ENCODE data around the gene LGR5. TPM values are rescaled to one million over a fixed set of nuclear protein-coding genes. Genes with fewer than 3 reads are reported as not detected.

Gene LGR5
- total and polyA plus RNA-seq, 2 of the 4 experiments (the other 2 are of a cell fraction): not detected

DNA sequence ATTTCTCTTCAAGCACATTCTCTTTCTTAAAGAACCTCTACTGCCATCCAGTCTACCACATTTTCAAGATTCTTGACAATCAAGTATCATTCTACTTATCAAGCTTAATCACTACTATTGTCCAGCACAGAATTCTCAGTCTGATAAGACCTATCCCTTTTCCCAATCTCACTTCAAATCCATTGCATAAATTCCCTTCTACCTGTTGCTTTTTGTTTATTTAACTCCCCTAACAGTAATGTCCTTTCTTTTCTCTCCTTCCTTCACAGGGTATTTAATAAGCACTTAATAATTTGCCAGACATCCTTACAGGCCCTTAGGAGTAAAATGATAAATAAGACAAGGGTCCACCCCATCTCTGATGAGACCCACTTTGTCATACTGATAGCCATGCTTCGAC, 182.3 kb downstream of the LGR5 start:
- Histone ChIP-seq H3K4me2 (ENCODE audit: low read depth, low read length) (no peak overlapping the region), H3K4me1 (ENCODE audit: control insufficient read depth, insufficient read depth, low read length) (no peaks in the 10 kb centered on the region), H3K79me1 (ENCODE audit: low read depth in 1 of 2, low read length in 2 of 2) (peaks cover 16 to 19% of the 10 kb centered on the region in 2 experiments), H4K91ac (ENCODE audit: insufficient read depth, low read depth, low read length) (no peak overlapping the region), H3K9ac (ENCODE audit: low read depth, low read length) (no peak overlapping the region), H3K27ac (ENCODE audit: insufficient read depth, low read length) (no peak overlapping the region), H3K56ac (ENCODE audit: extremely low read depth, insufficient read depth, low read length) (no peak overlapping the region), H2BK15ac (ENCODE audit: low read depth, low read length) (no peak overlapping the region), H3K14ac (replicated peaks; ENCODE audit: low read depth, low read length) (no peak overlapping the region), H4K8ac (ENCODE audit: low read depth in 2 of 2, low read length in 2 of 2) (no peak overlapping the region), H3K27me3 (ENCODE audit: control insufficient read depth, insufficient read depth, low read length) (no peaks in the 10 kb centered on the region), H4K5ac (ENCODE audit: low read depth, low read length) (no peak overlapping the region), H4K20me1 (ENCODE audit: insufficient read depth, low read length) (peaks cover 3% of the 10 kb centered on the region; the same call in 1 of the 2 replicates), H2BK5ac (ENCODE audit: low read depth, low read length, poor library complexity, severe bottlenecking) (no peak overlapping the region), H3K36me3 (ENCODE audit: control insufficient read depth, insufficient read depth, low read length) (peaks cover 52% of the 10 kb centered on the region), H2BK120ac (ENCODE audit: low read depth, low read length) (no peak overlapping the region), H3K18ac (ENCODE audit: low read depth, low read length) (no peak overlapping the region), H2AK5ac (ENCODE audit: low read depth, low read length) (no peak overlapping the region), H3K9me1 (ENCODE audit: insufficient read depth, low read length) (no peaks in the 10 kb centered on the region), H2BK20ac (ENCODE audit: low read depth, low read length) (no peak overlapping the region), H3K23ac (ENCODE audit: low read depth, low read length) (no peak overlapping the region), H2AFZ (replicated peaks; ENCODE audit: low read length, poor library complexity) (no peak overlapping the region), H2AK9ac (replicated peaks; ENCODE audit: low read depth, low read length, poor library complexity) (no peak overlapping the region), H3K9me3 (ENCODE audit: control insufficient read depth, insufficient read depth, low read length) (no peaks in the 10 kb centered on the region), H3K4ac (ENCODE audit: low read depth, low read length) (no peak overlapping the region), H3K4me3 (ENCODE audit: insufficient read depth, low read depth, low read length) (no peak overlapping the region)
- in situ Hi-C loops (cut with MboI; ENCODE audit: low sequenced_read_pairs): no loop called here
- TF ChIP-seq SMC3 (IDR thresholded peaks at IDR 0.05; ENCODE audit: low read depth, low read length) (no peak), POLR2A (IDR thresholded peaks at IDR 0.05; ENCODE audit: low read depth, low read length) (no peak), ELK1 (IDR thresholded peaks at IDR 0.05; ENCODE audit: borderline replicate concordance, low read depth, low read length) (no peak), CEBPB (IDR thresholded peaks at IDR 0.05; ENCODE audit: low read depth, low read length) (no peak), RAD21 (IDR thresholded peaks at IDR 0.05; ENCODE audit: low read length) (no peak), RFX5 (IDR thresholded peaks at IDR 0.05; ENCODE audit: low read depth, low read length) (no peak), MAZ (IDR thresholded peaks at IDR 0.05; ENCODE audit: borderline replicate concordance, low read depth, low read length) (no peak), MXI1 (IDR thresholded peaks at IDR 0.05; ENCODE audit: borderline replicate concordance, low read depth, low read length) (no peak)
- TF ChIP-seq, protein P1, sequence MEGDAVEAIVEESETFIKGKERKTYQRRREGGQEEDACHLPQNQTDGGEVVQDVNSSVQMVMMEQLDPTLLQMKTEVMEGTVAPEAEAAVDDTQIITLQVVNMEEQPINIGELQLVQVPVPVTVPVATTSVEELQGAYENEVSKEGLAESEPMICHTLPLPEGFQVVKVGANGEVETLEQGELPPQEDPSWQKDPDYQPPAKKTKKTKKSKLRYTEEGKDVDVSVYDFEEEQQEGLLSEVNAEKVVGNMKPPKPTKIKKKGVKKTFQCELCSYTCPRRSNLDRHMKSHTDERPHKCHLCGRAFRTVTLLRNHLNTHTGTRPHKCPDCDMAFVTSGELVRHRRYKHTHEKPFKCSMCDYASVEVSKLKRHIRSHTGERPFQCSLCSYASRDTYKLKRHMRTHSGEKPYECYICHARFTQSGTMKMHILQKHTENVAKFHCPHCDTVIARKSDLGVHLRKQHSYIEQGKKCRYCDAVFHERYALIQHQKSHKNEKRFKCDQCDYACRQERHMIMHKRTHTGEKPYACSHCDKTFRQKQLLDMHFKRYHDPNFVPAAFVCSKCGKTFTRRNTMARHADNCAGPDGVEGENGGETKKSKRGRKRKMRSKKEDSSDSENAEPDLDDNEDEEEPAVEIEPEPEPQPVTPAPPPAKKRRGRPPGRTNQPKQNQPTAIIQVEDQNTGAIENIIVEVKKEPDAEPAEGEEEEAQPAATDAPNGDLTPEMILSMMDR (conservative IDR thresholded peaks at IDR 0.05; ENCODE audit: low read depth, low read length): no peak
- TF ChIP-seq, protein P2, sequence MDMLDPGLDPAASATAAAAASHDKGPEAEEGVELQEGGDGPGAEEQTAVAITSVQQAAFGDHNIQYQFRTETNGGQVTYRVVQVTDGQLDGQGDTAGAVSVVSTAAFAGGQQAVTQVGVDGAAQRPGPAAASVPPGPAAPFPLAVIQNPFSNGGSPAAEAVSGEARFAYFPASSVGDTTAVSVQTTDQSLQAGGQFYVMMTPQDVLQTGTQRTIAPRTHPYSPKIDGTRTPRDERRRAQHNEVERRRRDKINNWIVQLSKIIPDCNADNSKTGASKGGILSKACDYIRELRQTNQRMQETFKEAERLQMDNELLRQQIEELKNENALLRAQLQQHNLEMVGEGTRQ (IDR thresholded peaks at IDR 0.05; ENCODE audit: low read depth, low read length): no peak
- CTCF ChIA-PET: no interaction called here
- DNase-seq (no peak), ATAC-seq (ENCODE audit: low read depth) (no peak)
- no TSS peak for BruUV-seq (replicated peaks)
- POLR2A ChIA-PET (ENCODE audit: unreplicated experiment): no interaction called here
- dilution Hi-C loops (cut with HindIII; ENCODE audit: low sequenced_read_pairs, unreplicated experiment): no loop called here
- intact Hi-C loops (cut with micrococcal nuclease): no loop called here
- 100% methylated on average over 1 of the region's 1 CpG; no CpG with 5 or more reads in 1 of the 2 experiments for WGBS, 2 experiments (ENCODE audit: extremely low coverage in 2 of 2, insufficient read length in 1 of 2)

Measured in IMR-90 (cell line).